Activated naive CD4-positive, alpha-beta T cell treated with anti-CD3 and anti-CD28 coated beads, Interleukin-2, amount 50 U/mL, for 24 hours (primary cell): Measurements from ENCODE around the gene PRKCE.

Source experiments
- H3K27ac Mint-ChIP-seq: one replicate; pipeline ENCODE4 v1.8.0; 2021; ENCODE audit warnings: mild to moderate bottlenecking, mixed read lengths
- H3K27me3 Mint-ChIP-seq: one replicate; pipeline ENCODE4 v1.8.0; 2021; ENCODE audit warnings: mixed read lengths
- H3K36me3 Mint-ChIP-seq: one replicate; pipeline ENCODE4 v1.8.0; 2021; ENCODE audit warnings: mixed read lengths
- H3K4me1 Mint-ChIP-seq: one replicate; pipeline ENCODE4 v1.8.0; 2021; ENCODE audit warnings: mixed read lengths
- H3K4me3 Mint-ChIP-seq: one replicate; pipeline ENCODE4 v1.8.0; 2021; ENCODE audit warnings: mild to moderate bottlenecking, mixed read lengths
- H3K9me3 Mint-ChIP-seq: one replicate; pipeline ENCODE4 v1.8.0; 2021; ENCODE audit warnings: mixed read lengths

The PRKCE gene

GRCh38 chr2:45732946-45733345, 81.5 kb downstream of the PRKCE start:
- Mint-ChIP-seq H3K27ac (no peak overlapping the region), H3K9me3 (no peaks in the 10 kb centered on the region), H3K36me3 (no peaks in the 10 kb centered on the region), H3K27me3 (no peaks in the 10 kb centered on the region), H3K4me1 (no peaks in the 10 kb centered on the region), H3K4me3 (no peak overlapping the region)

GRCh38 chr2:45734336-45734735, 82.9 kb downstream of the PRKCE start:
- Mint-ChIP-seq H3K4me3 (no peak overlapping the region), H3K4me1 (peaks cover 6% of the 10 kb centered on the region), H3K27me3 (no peaks in the 10 kb centered on the region), H3K36me3 (no peaks in the 10 kb centered on the region), H3K9me3 (no peaks in the 10 kb centered on the region), H3K27ac (no peak overlapping the region)

- H3K27ac Mint-ChIP-seq, result no peak overlapping the region
- H3K27me3 Mint-ChIP-seq, result no peaks in the 10 kb centered on the region
- H3K36me3 Mint-ChIP-seq, result no peaks in the 10 kb centered on the region
- H3K4me3 Mint-ChIP-seq, result no peak overlapping the region
- peaks cover 10% of the 10 kb centered on the region for H3K4me1 Mint-ChIP-seq
- H3K9me3 Mint-ChIP-seq, result no peaks in the 10 kb centered on the region
These were observed 83.5 kb downstream of the PRKCE start for GRCh38 chr2:45734952-45735351.

GRCh38 chr2:45736757-45737704, 85.6 kb downstream of the PRKCE start:
- H3K27me3 Mint-ChIP-seq, result no peaks in the 10 kb centered on the region
- no peak overlapping the region for H3K27ac Mint-ChIP-seq
- H3K9me3 Mint-ChIP-seq, result no peaks in the 10 kb centered on the region
- peaks cover 13% of the 10 kb centered on the region for H3K4me1 Mint-ChIP-seq
- no peak overlapping the region for H3K4me3 Mint-ChIP-seq
- no peaks in the 10 kb centered on the region for H3K36me3 Mint-ChIP-seq

GRCh38 chr2:45739796-45740485, 88.5 kb downstream of the PRKCE start:
- peaks cover 13% of the 10 kb centered on the region for H3K4me1 Mint-ChIP-seq
- no peak overlapping the region for H3K27ac Mint-ChIP-seq
- H3K9me3 Mint-ChIP-seq, result no peaks in the 10 kb centered on the region
- no peaks in the 10 kb centered on the region for H3K27me3 Mint-ChIP-seq
- H3K36me3 Mint-ChIP-seq, result no peaks in the 10 kb centered on the region
- H3K4me3 Mint-ChIP-seq, result no peak overlapping the region

- no peak overlapping the region for H3K4me3 Mint-ChIP-seq
- H3K4me1 Mint-ChIP-seq, result peaks cover 13% of the 10 kb centered on the region
- H3K9me3 Mint-ChIP-seq, result no peaks in the 10 kb centered on the region
- no peak overlapping the region for H3K27ac Mint-ChIP-seq
- H3K36me3 Mint-ChIP-seq, result no peaks in the 10 kb centered on the region
- H3K27me3 Mint-ChIP-seq, result no peaks in the 10 kb centered on the region
These were observed 89.8 kb downstream of the PRKCE start for GRCh38 chr2:45741161-45741850.

GRCh38 chr2:45743531-45744396, 92.3 kb downstream of the PRKCE start:
- Mint-ChIP-seq H3K27ac (no peak overlapping the region), H3K36me3 (peaks cover 7% of the 10 kb centered on the region), H3K27me3 (no peaks in the 10 kb centered on the region), H3K4me1 (peaks cover 7% of the 10 kb centered on the region), H3K9me3 (peaks cover 6% of the 10 kb centered on the region), H3K4me3 (no peak overlapping the region)

GRCh38 chr2:45745231-45745630, 93.8 kb downstream of the PRKCE start:
- Mint-ChIP-seq H3K36me3 (peaks cover 7% of the 10 kb centered on the region), H3K27me3 (no peaks in the 10 kb centered on the region), H3K4me1 (peaks cover 14% of the 10 kb centered on the region), H3K27ac (no peak overlapping the region), H3K4me3 (no peak overlapping the region), H3K9me3 (peaks cover 6% of the 10 kb centered on the region)

- H3K9me3 Mint-ChIP-seq, result peaks cover 6% of the 10 kb centered on the region
- peaks cover 7% of the 10 kb centered on the region for H3K36me3 Mint-ChIP-seq
- H3K27ac Mint-ChIP-seq, result no peak overlapping the region
- peaks cover 12% of the 10 kb centered on the region for H3K4me1 Mint-ChIP-seq
- no peaks in the 10 kb centered on the region for H3K27me3 Mint-ChIP-seq
- no peak overlapping the region for H3K4me3 Mint-ChIP-seq
These were observed 95.4 kb downstream of the PRKCE start for GRCh38 chr2:45746888-45747287.

- Mint-ChIP-seq H3K4me3 (no peak overlapping the region), H3K27ac (no peak overlapping the region), H3K4me1 (peaks cover 12% of the 10 kb centered on the region), H3K9me3 (peaks cover 6% of the 10 kb centered on the region), H3K36me3 (peaks cover 7% of the 10 kb centered on the region), H3K27me3 (no peaks in the 10 kb centered on the region)
These were observed 95.9 kb downstream of the PRKCE start for GRCh38 chr2:45747363-45747762.

- no peak overlapping the region for H3K27ac Mint-ChIP-seq
These were observed 96.8 kb downstream of the PRKCE start for GRCh38 chr2:45748239-45748638.

GRCh38 chr2:45750001-45750400, 98.5 kb downstream of the PRKCE start:
- Mint-ChIP-seq H3K9me3 (peaks cover 6% of the 10 kb centered on the region), H3K4me3 (no peak overlapping the region), H3K27ac (no peak overlapping the region), H3K27me3 (no peaks in the 10 kb centered on the region), H3K4me1 (peaks cover 12% of the 10 kb centered on the region), H3K36me3 (peaks cover 7% of the 10 kb centered on the region)

More at GRCh38 chr2:45748239-45748638, 96.8 kb downstream of the PRKCE start:
- Mint-ChIP-seq H3K27me3 (no peaks in the 10 kb centered on the region), H3K4me3 (no peak overlapping the region), H3K36me3 (peaks cover 7% of the 10 kb centered on the region), H3K4me1 (peaks cover 12% of the 10 kb centered on the region), H3K9me3 (peaks cover 6% of the 10 kb centered on the region)

- Mint-ChIP-seq H3K27ac (no peak overlapping the region), H3K4me3 (no peak overlapping the region), H3K27me3 (no peaks in the 10 kb centered on the region), H3K4me1 (peaks cover 12% of the 10 kb centered on the region), H3K36me3 (peaks cover 7% of the 10 kb centered on the region), H3K9me3 (peaks cover 6% of the 10 kb centered on the region)
These were observed 99.0 kb downstream of the PRKCE start for GRCh38 chr2:45750484-45750883.

- Mint-ChIP-seq H3K4me1 (peaks cover 12% of the 10 kb centered on the region), H3K9me3 (no peaks in the 10 kb centered on the region), H3K4me3 (no peak overlapping the region), H3K36me3 (no peaks in the 10 kb centered on the region), H3K27ac (no peak overlapping the region), H3K27me3 (no peaks in the 10 kb centered on the region)
These were observed 101.9 kb downstream of the PRKCE start for GRCh38 chr2:45753381-45753780.
